HG03045 (cell line): ENCODE data around the gene CST3.
"Not testable (repeated sequence)": the region's sequence is repeated elsewhere in the genome, so short reads cannot be mapped to it uniquely, and the experiment has no call there.

Experiments
- ATAC-seq: cut with Tn5 transposase; IDR thresholded peaks from one replicate; pipeline ENCODE4 v1.9.1; 2021; ENCODE audit warnings: mild to moderate bottlenecking, moderate library complexity; ENCODE audit not compliant: unreplicated experiment

CST3 gene

DNA sequence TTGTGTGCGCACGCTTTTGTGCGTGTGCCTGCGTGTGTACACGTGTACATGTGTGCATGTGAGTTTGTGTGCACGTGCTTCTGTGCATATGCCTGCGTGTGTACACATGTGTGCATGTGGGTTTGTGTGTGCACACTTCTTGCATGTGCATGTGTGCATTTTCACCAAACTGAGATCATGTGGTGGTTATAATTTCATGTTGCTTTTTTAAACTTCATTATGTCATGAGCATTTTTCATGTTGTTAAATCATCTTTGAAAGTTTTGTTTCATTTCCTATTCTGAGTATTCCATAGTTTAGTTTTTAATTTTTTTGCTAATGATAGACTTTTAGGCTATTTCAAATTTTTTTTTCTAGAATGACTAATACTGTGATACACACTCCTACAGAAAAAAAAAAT lies 6.4 kb upstream of the CST3 start:
- ATAC-seq, result no peak

DNA sequence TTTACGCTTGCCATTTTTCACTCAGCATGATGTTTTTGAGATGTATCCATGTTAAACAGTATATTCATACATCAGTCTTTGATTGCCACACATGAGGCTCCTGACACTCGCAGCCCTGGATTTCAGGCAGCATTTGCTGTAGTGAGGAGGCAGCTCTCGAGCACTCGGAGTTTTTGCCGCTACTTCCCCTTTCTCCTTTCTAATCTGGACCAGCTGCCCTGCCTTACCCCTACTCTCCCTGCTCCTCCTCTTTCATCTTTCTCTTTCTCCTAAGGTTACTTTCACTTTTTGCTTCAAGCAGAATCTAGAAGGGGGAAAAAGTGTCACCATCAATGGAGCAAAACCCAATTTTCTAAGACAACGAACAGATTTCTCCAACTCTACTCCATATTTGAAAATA lies 5.9 kb upstream of the CST3 start:
- no peak for ATAC-seq

DNA sequence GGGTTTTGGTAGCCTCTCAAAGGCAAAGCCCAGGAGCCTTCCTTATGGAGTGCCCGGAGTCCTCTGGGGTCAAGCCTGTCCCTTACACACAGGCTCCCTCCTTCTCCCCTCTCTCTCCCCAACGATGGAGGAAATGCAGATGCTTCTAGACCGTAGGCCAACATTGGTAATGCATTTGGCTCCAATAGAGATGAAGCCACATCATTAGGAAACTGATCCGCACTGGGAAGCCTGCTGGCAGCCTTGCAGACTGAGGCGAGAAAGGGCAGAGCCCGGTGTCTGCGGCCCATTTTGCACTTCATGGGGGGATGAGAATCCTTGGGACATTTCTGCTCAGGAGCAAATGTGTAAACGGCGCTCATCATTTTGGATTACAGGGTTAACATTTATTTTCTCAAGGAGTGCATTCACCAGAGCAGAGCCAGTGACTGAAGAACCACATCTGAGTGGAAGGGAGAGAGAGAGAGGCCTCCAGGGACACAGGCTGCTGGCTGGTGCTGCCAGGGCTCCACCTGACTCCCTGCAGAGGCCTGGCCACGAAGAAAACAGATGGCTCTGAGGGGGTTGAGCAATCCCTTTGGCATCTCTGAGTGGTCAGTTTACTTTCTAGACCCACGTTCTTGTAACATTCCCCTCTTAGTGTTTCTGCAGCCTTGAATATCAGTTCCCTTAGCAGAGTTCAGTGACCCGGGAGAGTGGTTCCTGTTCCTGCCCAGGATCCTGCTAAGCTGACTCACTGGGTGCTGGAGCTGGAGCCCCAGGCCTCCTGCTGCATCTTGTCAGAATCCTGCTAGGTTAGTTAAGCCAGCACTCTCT lies 4.4 kb upstream of the CST3 start:
- ATAC-seq, result no peak

DNA sequence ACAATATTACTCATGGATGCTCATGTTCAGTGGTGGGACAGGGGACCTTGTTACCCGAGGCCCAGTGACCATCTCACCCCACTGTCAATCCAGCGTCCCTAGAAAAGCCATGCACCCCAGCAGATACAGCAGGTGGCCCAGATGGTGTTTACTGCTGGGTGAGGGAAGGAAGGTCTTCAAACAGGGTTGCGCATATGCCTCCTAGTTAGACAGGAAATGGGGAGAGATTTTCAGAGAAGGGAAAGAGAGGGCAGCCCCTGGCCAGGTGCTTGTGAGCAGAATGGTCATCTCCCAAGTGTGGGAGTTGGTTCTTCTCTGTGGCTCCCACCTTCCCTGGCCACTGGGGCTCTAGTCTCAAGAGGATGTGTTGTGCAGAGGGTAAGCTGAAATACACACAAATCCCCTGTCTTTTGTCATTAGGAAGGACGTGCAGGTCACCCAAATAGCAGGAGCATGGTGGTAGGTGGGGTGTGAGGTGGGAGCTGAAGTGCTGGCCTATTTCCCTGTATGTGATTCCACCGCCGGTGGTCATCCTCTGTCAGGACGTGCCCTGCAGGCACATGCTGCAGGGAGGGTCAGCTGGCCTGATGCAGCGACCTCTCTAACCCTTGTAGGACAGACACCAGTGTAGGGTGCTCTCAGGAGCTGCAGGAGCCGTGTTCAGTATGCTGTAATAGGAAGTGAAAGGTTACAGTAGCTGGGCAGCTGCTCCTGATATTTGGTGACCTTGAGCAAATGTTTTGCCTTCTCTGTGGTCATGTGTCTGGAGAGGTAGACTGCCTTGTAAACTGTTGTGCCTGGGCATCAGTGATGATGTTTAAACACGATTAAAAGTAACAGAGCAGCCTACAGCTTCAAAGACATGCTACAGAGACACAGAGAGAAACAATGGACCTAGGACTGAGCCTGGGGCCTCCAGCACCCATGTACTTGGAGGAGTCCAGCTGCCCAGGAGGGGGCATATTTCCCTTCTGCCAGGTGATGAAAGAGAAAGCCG lies 3.2 kb upstream of the CST3 start:
- ATAC-seq, result no peak

DNA sequence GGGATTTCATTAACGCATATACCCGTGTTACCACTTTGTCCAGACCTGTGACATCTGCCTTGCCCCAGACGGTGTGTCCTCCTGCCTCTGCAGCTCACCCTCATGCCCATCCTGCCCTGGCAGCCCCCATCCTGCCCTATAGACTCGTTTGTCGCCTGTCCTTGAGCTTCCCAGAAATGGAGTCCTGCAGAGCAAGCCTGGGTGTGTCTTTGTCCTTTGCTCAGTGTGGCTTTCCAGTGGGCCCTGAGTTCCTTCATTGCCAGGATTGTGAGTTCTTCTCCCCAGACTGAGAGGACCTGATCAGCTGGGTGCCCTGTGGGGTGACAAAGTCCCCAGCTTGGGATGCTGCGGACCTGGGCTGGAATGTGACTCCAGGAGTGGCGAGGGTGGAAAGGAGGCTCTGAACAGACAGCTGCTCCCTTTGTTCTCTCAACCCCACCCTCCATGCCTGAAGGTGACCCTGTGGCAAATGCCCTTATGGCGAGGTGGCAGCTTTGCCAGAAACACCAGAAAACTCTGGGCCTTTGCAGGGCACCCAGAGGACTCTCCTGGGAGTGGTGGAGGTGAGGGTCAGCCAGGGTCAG lies 2.4 kb upstream of the CST3 start:
- no peak for ATAC-seq

DNA sequence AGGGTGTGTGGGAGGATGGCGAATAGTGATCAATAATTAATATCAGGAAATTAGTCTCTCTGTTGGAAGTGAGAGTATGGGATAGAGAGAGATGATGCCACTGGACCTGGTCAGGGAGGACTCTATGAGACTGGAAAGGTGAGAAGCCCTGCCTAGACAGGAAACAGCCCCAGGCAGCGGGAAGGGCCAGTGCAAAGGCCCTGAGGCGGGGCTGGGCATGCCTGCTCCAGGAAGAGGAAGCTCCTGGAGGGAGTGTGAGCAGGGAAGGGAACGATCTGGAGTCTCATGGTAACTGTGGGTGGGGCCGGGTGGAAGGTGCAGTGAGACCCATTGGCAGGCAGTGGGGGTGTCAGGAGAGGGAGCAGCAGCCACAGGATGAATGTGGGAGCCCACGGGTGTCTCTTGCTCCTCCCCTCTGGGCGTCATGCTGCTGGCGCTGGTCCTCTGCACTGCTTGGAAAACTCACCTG lies 1.8 kb upstream of the CST3 start:
- ATAC-seq, result no peak

DNA sequence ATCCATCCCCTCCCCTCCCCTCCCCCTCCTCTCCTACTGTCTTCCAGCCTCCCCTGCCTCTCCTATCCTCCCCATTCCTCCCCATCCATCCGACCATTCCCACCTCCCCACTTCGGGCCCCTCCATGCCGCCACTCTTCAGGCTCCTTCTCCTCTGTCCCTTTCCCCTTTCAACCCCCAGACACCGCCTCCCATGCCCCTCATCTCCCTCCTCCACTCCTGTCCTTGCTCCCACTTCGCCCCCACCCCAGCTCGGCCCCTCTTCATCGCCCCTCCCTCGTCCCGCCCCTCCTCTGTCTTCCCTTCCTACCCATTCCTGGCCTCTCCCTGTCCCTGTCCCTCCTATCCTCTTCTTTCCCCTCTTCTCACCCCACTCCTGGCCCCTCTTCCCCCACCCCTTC lies 554 bp upstream of the CST3 start:
- no peak for ATAC-seq

DNA sequence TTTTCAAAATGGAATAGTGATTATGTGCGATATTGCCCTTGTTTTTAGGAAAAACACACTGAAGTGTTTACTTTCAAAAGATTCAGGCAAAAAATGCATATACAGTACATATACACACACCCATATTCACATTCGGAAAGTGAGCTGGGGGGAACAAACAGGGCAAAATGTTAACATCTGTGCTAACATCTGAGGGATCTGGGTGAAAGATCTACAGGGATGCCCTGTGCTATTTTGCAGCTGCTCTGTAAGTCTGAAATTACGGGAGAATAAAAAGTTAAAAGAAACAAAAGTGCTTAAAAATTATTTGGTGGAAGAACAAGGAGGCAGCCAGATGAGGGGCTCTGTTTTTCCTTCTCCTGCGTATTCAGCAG lies 860 bp downstream of the CST3 start:
- no peak for ATAC-seq

DNA sequence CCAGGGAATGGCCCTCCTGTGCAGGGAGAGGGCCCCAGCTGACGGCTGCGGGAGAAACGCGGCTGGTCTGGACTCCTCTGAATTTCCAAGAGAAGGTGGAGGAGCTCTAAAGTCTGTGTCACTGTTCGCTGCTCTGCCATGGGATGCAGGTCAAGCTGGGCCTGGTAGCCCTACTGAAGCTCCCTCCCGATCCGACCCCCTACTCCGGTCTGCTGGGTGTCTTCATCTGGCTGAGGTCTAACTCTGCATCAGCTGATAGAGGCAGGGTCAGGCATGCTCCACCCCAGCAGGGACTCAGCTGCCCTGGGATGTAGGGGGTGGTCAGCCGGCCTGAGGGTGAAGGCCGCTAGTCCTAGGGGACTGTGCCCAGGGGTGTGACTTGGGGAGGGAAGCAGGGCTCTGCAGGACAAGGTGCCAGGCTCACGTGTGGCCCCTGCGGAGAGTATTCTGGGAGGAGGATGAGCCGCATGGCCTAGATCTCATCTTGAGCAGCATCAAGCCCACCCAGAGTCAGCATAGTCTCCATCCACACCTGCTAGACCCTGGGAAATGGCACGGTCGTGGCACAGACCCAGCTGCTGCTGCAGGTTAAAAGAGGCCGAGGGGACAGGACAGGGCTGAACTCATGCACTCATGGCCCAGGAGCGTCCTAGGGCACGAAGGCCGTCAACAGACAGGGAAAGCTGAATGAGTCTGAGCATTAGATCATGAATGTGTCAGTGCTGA lies 1.4 kb downstream of the CST3 start:
- ATAC-seq, result no peak

DNA sequence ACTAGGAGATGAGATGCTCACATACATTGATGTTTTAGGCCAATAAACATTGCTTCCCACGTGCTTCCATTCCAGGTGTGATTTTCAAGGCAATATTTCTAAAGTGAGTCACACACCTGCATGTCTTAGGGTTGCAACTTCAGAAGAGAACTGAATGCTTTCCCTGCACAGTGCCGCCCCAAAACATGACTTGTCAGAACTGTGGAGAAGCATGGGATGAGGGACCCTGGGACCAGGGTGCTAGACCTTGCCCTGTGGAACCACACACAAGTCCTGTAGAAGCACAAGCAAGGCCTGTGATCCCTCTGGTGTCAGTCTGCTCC lies 2.0 kb downstream of the CST3 start:
- not testable (repeated sequence) for ATAC-seq

DNA sequence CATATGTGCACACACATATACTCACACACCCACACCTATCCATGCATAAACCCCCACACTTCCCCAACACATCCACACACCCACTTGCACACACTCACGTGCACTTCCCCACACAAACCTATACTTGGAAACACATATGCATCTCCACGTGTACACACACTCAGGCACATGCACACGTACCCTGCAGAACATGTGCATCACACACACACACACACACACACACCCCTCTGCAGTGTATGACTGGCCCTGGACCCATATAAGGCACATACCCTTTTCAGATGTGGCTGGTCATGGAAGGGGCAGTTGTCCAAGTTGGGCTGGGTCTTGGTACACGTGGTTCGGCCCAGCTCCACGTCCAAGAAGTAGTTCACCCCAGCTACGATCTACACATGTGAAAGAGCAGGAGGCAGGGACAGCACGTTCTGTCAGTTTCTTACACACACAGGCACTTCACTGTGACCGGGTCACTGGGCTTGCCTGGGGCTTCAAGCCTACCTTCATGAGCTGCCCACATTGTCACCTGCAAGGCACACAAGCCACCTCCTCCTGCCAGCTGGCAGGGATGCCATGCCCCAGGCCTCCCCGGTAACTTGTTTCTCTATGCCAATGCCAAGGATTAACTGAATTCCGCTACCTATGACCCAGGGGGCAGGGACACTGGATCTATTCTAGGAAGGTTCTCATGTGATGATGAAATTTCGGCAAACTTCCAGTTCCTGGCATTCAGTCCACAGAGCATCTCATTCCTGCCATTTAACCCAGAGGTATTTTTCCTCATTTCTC lies 2.6 kb downstream of the CST3 start:
- ATAC-seq, result no peak

DNA sequence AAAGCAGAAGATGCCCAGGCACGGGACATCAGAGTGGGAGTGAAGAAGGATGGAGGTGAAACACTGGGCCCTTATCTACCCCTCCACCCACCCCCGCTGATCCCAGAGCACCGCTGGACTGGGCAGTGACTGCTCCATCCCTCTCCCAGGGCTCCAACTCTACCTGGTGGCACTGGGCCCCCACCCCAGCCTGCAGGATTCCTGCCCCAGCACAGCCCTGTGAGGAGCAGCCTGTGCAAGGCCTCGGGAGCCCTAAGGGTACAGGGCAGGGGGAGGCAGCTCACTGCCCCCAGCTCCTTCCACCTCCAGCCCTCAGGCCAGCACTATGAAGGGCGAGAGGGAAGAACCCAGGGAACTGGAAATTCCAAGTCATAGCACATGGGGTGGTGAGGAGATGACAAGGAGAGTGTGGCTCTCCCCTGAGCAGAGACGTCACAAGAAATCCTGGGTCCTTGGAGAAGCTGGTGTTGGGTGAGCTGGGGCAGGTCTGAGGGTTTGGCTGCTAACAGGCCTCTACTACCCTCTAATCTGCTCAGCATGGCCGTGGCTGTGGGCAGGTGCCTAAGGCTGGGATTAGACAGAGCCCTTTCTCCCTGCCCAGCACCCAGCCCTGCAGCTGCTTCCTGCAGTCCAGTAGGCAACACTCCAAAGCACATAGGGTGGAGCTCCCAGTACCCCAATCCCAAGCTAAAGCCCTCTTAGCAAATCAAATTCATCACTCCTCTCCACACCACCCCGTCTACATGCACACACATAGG lies 3.5 kb downstream of the CST3 start:
- no peak for ATAC-seq

DNA sequence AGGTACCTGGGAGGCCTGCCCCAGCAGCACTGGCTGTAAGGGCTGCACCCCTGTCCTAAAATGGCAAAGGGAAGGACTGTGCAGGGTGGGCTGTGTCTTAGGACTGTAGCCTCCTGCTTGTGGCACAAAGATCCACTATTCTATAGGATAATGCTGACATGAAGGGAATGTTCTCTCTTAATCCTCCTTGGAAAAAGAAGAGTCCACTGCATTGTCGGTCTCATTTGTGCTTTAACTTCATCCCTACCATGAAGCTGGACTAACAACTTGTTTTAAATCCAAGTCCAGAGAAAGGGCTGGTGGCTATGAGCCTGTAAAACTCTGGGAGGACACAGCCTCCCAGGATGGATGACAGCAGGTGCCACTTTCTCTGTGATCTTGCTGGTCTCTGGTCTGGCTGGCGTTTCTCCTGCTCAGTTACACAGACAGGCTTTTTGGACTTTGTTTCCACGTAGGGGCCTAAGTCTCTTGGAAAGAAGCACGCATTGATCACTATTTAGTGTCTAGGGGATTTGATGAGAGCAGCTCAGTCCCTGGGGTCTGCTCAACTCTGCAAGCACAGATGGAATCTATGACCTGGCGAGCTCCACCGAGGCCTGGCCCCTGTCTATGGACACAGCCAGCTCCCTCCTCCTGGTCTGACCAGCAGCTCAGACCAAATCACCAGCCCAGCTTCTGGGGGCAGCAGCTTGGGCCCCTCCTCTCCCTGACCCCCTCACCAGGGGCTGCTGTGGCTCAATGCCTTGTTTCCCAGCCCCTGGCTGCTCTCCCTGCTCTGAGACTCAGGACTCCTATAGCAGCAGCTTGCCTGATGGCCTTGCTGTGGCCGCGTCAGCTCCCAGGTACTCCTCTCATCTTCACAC lies 4.8 kb downstream of the CST3 start:
- no peak for ATAC-seq

DNA sequence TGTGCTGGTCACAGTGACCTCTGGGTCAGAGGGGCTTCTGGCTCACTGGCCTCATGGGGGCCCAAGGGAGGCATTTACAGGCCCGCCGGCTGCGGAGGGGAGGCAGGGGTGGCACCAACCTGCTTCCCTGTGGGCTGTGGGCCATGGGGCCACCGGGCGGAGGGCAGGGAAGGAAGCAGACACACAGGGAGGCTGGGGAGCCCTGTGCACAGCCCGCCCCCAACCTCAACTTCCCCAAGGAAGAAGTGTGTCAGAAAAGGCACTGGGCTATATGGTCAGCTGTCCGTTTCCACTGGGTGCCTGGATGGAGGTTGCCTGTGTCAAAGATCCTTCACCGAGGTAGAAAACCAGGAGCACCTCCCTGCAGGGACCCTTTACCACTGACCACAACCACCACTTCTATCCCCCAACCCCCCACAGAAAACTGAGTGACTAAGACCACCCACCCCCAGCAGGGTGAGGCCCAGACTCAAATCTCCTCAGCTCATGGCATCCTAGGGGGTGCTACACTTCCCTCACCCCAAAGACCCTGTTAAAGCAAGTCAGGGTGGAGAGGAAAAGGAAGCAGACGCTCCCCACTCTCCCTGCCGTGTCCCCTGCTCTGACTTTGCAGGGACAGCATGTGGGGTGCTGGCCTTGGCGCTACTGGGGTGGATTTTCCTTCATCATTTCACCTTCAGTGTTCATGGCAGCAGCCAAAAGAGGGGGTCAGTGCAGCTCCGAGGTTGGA lies 5.6 kb downstream of the CST3 start:
- no peak for ATAC-seq

DNA sequence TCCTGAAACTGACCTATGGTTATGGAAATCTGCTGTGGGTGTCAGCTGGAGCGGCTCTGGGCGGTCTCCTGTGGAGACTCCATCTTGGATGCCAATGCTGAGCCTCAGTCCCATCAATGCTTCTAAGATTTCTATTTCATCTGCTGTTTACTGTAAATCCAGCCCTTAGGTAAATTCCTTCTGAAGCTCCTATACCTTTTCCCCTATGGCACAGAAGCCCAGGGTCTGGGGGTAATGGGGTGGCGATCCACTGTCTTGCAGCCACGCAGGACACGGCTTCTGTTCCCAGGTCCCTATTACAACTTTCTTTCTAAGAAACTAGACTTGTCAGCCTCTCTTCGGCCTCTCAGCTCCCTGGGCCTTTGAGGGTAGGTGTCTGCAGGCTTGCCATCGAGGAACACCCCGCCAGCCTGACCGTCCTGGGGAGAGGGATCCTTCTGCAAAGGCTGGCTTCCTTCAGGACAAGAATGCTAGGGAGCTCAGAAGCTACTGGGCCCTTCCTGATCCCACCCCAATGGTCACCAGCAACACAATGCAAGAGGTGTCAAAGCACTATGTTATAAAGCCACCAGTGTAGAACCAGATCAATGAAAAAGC lies 6.4 kb downstream of the CST3 start:
- ATAC-seq, result no peak

DNA sequence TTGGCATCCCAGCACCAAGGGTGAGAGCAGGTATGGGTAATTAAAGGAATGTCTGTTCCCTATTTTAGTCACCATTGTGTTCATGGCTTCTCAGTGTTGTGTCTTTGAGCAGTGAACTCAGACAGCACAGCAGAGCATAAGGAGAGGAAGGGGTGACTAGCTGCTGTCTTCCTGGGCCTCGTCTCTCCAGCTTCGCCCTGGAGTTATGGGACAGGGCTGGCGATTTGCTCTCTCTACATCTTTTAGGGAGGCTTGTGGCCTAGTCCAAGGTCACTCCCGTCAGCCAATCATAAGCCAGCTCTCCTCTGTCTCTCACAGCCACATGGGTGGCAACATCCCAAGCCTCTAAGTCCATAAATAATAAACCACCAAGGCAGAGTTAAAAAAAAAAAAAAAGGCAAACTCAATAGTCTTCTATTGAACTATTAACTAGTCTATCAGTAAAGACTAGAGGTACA lies 7.3 kb downstream of the CST3 start:
- no peak for ATAC-seq
